ENCODE results near the gene GRID1. TPM values are rescaled to one million over a fixed set of nuclear protein-coding genes. Genes with fewer than 3 reads are reported as not detected.

Gene GRID1
- total RNA-seq, 1 donor: not detected

DNA sequence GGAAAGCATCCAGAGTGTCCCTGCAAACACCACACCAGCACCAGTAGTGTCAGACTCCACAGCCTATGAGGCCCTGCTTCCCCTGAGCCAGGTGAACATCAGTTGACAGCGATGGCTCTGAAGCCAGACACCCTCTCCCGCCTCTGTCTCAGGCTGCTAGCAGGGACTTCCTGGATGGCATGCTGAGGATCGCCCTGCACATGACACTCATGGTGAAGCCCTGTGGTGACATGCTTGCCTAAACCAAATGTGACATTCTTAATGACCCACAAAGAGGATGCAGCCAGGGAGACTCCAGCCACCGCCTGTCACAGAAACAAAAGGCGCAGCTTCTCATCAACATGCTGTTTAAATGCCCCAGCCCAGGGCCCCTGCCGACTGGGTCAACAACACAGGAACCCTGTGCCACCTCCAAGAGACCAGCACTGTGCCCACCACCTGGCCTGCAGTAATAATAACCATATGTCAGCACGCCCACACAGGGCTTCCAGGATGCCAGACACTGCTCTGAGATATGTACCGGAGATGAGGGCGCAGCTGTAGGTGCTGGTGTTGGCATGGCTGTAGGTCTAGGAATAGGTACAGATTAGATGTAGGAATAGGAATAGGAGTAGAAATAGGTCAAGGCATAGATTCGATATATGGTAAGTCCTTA lies 81.3 kb downstream of the GRID1 start:
- TF ChIP-seq CTCF (IDR thresholded peaks at IDR 0.05; ENCODE audit: insufficient read depth, low read length): no peak
- DNase-seq (ENCODE audit: low read depth): no peak
- H3K4me3 ChIP-seq (ENCODE audit: low read depth, low read length): no peak overlapping the region

DNA sequence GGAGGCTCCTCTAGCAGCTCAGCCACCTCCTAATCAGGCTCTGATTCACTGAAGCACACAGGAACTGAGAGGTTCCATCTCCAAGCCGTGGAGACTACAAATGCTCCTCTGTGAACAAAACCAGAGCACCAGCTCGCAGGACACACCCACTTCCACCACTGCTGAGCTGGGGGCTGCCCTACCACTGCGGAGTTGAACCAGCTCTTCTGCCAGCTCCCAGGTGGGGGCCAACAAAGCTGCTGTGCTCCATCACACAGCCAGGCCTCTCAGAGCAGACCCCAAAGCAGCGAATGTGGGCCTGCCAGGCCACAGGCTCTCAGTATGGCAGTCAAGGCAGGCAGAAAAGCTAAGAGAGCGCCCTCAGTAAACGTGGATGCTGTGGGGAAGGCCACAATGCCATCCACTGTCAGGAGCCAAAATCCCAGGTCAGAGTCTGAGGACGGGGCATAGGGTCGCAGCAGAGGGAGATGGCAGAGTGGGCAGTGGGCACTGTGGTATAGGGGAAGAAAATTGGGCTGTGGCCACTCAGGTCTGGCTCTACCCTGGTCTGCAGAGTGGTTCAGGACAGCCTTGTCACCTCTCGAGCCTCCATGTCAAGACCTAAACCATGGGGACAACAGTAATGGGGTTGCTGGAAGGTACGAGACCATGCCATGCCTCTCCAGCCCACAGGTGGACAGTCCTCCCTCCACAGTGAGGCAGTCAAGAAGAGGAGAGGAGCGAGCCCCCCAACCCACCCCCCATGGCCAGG lies 82.1 kb downstream of the GRID1 start:
- no peak for DNase-seq (ENCODE audit: low read depth)
- no peak overlapping the region for H3K4me3 ChIP-seq (ENCODE audit: low read depth, low read length)
- TF ChIP-seq CTCF (IDR thresholded peaks at IDR 0.05; ENCODE audit: insufficient read depth, low read length): no peak

- no peak for TF ChIP-seq CTCF (IDR thresholded peaks at IDR 0.05; ENCODE audit: insufficient read depth, low read length)
- no peak for DNase-seq (ENCODE audit: low read depth)
- no peak overlapping the region for H3K4me3 ChIP-seq (ENCODE audit: low read depth, low read length)
Measured at GRCh38 chr10:86283466-86284287, 82.9 kb downstream of the GRID1 start.

GRCh38 chr10:86282664-86283465 lies 83.7 kb downstream of the GRID1 start:
- TF ChIP-seq CTCF (IDR thresholded peaks at IDR 0.05; ENCODE audit: insufficient read depth, low read length): no peak
- no peak overlapping the region for H3K4me3 ChIP-seq (ENCODE audit: low read depth, low read length)
- DNase-seq (ENCODE audit: low read depth): no peak

DNA sequence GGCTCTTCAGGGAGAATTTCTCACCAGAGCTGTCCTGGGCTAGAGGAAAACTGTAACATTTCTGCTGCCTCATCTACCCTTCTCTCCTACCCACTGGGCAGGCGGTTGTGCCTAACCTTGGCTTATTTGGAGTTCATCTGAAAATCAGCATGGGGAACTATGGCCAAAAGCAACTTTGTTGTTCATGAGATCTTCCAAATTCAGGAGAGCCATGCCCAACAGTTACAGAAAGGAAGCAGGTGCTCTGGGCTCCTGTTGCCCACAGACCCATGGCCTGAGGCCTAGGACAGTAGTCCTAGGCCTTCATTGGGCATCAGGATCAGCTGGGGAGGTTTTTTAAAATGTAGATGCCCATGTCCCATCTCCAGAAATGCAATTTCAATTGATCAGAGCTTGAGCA lies 85.2 kb downstream of the GRID1 start:
- no peak overlapping the region for H3K4me3 ChIP-seq (ENCODE audit: low read depth, low read length)
- no peak for TF ChIP-seq CTCF (IDR thresholded peaks at IDR 0.05; ENCODE audit: insufficient read depth, low read length)
- DNase-seq (ENCODE audit: low read depth): no peak

DNA sequence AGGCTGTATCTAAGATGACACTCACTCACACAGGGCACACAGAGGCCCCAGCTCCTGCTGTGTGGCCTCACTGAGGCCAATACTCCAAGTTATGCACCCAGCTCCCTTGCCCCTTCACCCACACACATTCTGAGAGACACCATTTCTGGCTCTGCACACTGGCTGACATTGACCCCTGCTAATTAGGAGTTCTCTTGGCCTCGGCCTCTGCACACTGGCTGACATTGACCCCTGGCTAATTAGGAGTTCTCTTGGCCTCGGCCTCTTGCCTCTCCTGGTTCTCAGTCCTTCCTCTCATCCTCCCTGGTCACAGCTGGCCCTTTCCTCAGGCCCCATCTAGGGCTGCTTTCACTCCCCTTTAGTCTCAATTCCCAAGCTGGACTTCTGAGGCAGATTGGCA lies 97.3 kb downstream of the GRID1 start:
- TF ChIP-seq CTCF (IDR thresholded peaks at IDR 0.05; ENCODE audit: insufficient read depth, low read length): no peak
- H3K4me3 ChIP-seq (ENCODE audit: low read depth, low read length): no peak overlapping the region

More for the DNA sequence above, 97.3 kb downstream of the GRID1 start:
- no peak for DNase-seq (ENCODE audit: low read depth)

Data from fibroblast of the aortic adventitia (primary cell).